CD8-positive, alpha-beta memory T cell (primary cell): ENCODE results near the gene TBC1D16. TPM values are rescaled to one million over a fixed set of nuclear protein-coding genes. Genes with fewer than 3 reads are reported as not detected.
A peak's percentile ranks its signal among the peaks of the same experiment; 100 is the strongest.

ENCODE experiments used
- CTCF ChIA-PET: fragments of 350-600 bp; sonication (Branson Sonifier 250); formaldehyde crosslinking; loops from one replicate; lab custom pipeline; 2021; ENCODE audit warnings: antibody characterized with exemption; lab: Charles Lee
- POLR2A ChIA-PET: fragments of 350-600 bp; sonication (Branson Sonifier 250); formaldehyde crosslinking; loops from one replicate; lab custom pipeline; 2021; ENCODE audit warnings: antibody characterized with exemption; lab: Charles Lee
- DNase-seq, 5 donors: peaks; one replicate each; pipeline versions ENCODE4 v3.0.0 to v3.0.0-alpha.2; 2020 to 2022; ENCODE audit warnings: mixed read lengths in 1 of 5
- H3K27ac ChIP-seq: one replicate; pipeline ENCODE4 v1.7.0; 2013; ENCODE audit warnings: low read depth, mild to moderate bottlenecking, low read length, moderate library complexity
- H3K27me3 ChIP-seq: 2 replicates; pipeline ENCODE4 v1.7.0; 2013; ENCODE audit warnings: low read length, mild to moderate bottlenecking; ENCODE audit not compliant: insufficient read depth, poor library complexity, severe bottlenecking
- H3K36me3 ChIP-seq: 2 replicates; pipeline ENCODE4 v1.7.0; 2013; ENCODE audit warnings: mild to moderate bottlenecking, low read length, moderate library complexity; ENCODE audit not compliant: insufficient read depth
- H3K4me1 ChIP-seq: 2 replicates; pipeline ENCODE4 v1.7.0; 2013; ENCODE audit warnings: mild to moderate bottlenecking, low read length, moderate library complexity; ENCODE audit not compliant: insufficient read depth
- H3K4me3 ChIP-seq: 2 replicates; pipeline ENCODE4 v1.7.0; 2013; ENCODE audit warnings: mild to moderate bottlenecking, low read length
- H3K9me3 ChIP-seq: 2 replicates; pipeline ENCODE4 v1.7.0; 2013; ENCODE audit warnings: mild to moderate bottlenecking, low read length
- H3K27ac Mint-ChIP-seq, 8 donors: one replicate each; pipeline ENCODE4 v1.8.0; 2020 to 2021; ENCODE audit warnings: mixed read lengths in 8 of 8, mild to moderate bottlenecking in 6 of 8, inconsistent platforms in 3 of 8, moderate library complexity in 3 of 8
- H3K27me3 Mint-ChIP-seq, 2 donors: one replicate each; pipeline ENCODE4 v1.8.0; 2020 to 2021; ENCODE audit warnings: mixed read lengths in 2 of 2, mild to moderate bottlenecking in 1 of 2, moderate library complexity in 1 of 2
- H3K36me3 Mint-ChIP-seq, 3 donors: one replicate each; pipeline ENCODE4 v1.8.0; 2020 to 2021; ENCODE audit warnings: mixed read lengths in 3 of 3, inconsistent platforms in 1 of 3, mild to moderate bottlenecking in 1 of 3
- H3K4me1 Mint-ChIP-seq, 3 donors: one replicate each; pipeline ENCODE4 v1.8.0; 2020 to 2021; ENCODE audit warnings: mixed read lengths in 3 of 3, inconsistent platforms in 1 of 3, mild to moderate bottlenecking in 1 of 3
- H3K4me3 Mint-ChIP-seq, 7 donors: one replicate each; pipeline ENCODE4 v1.8.0; 2020 to 2021; ENCODE audit warnings: mixed read lengths in 7 of 7, mild to moderate bottlenecking in 6 of 7, moderate library complexity in 4 of 7, inconsistent platforms in 2 of 7
- H3K9me3 Mint-ChIP-seq, 5 donors: one replicate each; pipeline ENCODE4 v1.8.0; 2020 to 2022; ENCODE audit warnings: mixed read lengths in 5 of 5, mild to moderate bottlenecking in 3 of 5, moderate library complexity in 2 of 5, inconsistent platforms in 1 of 5
- polyA plus RNA-seq: library from polyadenylated mRNA; unstranded; fragments of 300-500 nt; fragmentation: Illumina TruSeq; gene quantifications from one replicate; pipeline ENCODE4 v1.2.3, GENCODE V29; 2021
- total RNA-seq, 2 experiments: library from RNA; stranded (reverse); gene quantifications; one replicate each; pipeline ENCODE4 v1.2.3, GENCODE V29; 2021

Gene TBC1D16
- total and polyA plus RNA-seq, 3 experiments from 2014 or later: 0.33 to 4.3 (median 3.5) TPM

DNA sequence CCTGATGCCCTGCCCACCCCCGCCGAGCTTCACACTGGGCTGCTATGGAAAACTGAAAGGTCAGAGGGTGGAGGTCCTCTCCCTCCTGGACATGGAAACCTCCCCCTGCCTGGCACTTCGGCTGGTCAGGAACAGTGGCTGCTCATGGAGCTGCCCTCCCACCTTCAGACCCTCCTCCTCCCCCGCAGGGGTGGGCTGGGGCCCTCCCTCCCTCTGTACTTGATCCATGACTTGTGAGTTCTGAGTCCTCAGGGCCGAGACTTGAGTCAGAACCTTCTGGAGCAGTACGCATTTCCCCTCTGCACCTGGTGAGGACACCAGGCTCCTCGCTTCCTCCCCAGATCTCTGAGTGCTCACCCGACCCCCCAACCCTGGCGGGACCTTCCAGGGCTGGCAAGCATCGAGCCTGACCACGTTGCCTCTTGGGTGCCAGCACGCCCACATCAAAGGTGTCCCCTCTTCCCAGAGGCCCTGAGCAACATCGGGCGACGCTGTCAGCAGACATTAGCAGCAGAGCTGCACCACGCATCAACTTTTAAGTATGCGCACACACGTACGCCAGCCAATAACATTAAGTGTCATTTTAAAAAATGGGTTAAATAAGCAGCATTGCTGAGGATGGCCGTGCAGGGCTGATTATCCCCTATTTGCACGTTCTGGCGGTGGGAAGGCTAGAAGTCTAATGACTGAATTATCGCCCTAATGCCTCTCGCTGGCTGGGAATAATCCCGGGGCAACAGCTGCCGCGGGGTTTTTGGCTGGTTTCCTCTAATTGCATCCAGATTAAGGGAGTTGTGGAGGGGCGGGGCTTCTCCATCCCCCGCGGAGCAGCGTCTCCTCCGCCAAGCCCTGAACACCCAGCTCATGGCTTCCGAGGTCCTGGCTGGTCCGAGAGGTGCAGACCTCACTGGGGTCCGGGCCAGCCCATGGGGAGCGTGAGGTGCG lies 98.0 kb downstream of the TBC1D16 start:
- Mint-ChIP-seq H3K4me1 (peaks cover 10 to 43% (median 40%) of the 10 kb centered on the region in 3 donors), H3K4me3 (peak overlapping the region in 4 of 7 donors; percentile 60 to 89 (median 78)), H3K9me3 (no peaks in the 10 kb centered on the region), H3K36me3 (no peaks in the 10 kb centered on the region), H3K27me3 (peaks cover 1 to 33% of the 10 kb centered on the region in 2 donors), H3K27ac (peak overlapping the region in 4 of 8 donors; percentile 65 to 89 (median 78))
- no peaks in the 10 kb centered on the region for H3K9me3 ChIP-seq
- H3K27me3 ChIP-seq: peaks cover 5% of the 10 kb centered on the region
- H3K27ac ChIP-seq: no peak overlapping the region
- DNase-seq: no peak
- H3K4me1 ChIP-seq: peaks cover 30% of the 10 kb centered on the region
- POLR2A ChIA-PET: no interaction called here
- H3K36me3 ChIP-seq: no peaks in the 10 kb centered on the region
- no peak overlapping the region for H3K4me3 ChIP-seq
- CTCF ChIA-PET: interaction anchor here (1.0 kb wide), 1 partner anchor 16 kb away, joined by 3 read pairs; no protein-coding TSS in a partner anchor

- H3K27ac Mint-ChIP-seq: peak overlapping the region in 3 of 8 donors; percentile 71 to 89 (median 84)
- no peaks in the 10 kb centered on the region for H3K36me3 ChIP-seq
- DNase-seq: no peak
- no peak overlapping the region for H3K27ac ChIP-seq
- peaks cover 5% of the 10 kb centered on the region for H3K27me3 ChIP-seq
- H3K4me1 Mint-ChIP-seq: peaks cover 7 to 44% (median 37%) of the 10 kb centered on the region in 3 donors
- peak overlapping the region in 4 of 7 donors; percentile 60 to 89 (median 78) for H3K4me3 Mint-ChIP-seq
- no peaks in the 10 kb centered on the region for H3K9me3 Mint-ChIP-seq
- peaks cover 4 to 41% of the 10 kb centered on the region in 2 donors for H3K27me3 Mint-ChIP-seq
- ChIA-PET POLR2A (no interaction called here), CTCF (interaction anchor here (1.0 kb wide), 1 partner anchor 17 kb away, joined by 3 read pairs; no protein-coding TSS in a partner anchor)
- peaks cover 24% of the 10 kb centered on the region for H3K4me1 ChIP-seq
- H3K4me3 ChIP-seq: no peak overlapping the region
- H3K9me3 ChIP-seq: no peaks in the 10 kb centered on the region
- H3K36me3 Mint-ChIP-seq: no peaks in the 10 kb centered on the region
These were observed 98.9 kb downstream of the TBC1D16 start for GRCh38 chr17:79936641-79937381.

GRCh38 chr17:79936050-79936449 lies 99.6 kb downstream of the TBC1D16 start:
- no peak for DNase-seq
- no peaks in the 10 kb centered on the region for H3K9me3 Mint-ChIP-seq
- H3K36me3 ChIP-seq: no peaks in the 10 kb centered on the region
- ChIA-PET POLR2A (no interaction called here), CTCF (no interaction called here)
- H3K9me3 ChIP-seq: no peaks in the 10 kb centered on the region
- H3K27ac Mint-ChIP-seq: peak overlapping the region in 3 of 8 donors; percentile 38 to 78 (median 58)
- H3K4me3 ChIP-seq: no peak overlapping the region
- peaks cover 7 to 44% (median 37%) of the 10 kb centered on the region in 3 donors for H3K4me1 Mint-ChIP-seq
- H3K27ac ChIP-seq: no peak overlapping the region
- H3K4me1 ChIP-seq: peaks cover 24% of the 10 kb centered on the region
- H3K36me3 Mint-ChIP-seq: no peaks in the 10 kb centered on the region
- peak overlapping the region in 3 of 7 donors; percentile 39 to 76 (median 48) for H3K4me3 Mint-ChIP-seq
- peaks cover 12% of the 10 kb centered on the region for H3K27me3 ChIP-seq
- H3K27me3 Mint-ChIP-seq: peaks cover 4 to 49% of the 10 kb centered on the region in 2 donors

DNA sequence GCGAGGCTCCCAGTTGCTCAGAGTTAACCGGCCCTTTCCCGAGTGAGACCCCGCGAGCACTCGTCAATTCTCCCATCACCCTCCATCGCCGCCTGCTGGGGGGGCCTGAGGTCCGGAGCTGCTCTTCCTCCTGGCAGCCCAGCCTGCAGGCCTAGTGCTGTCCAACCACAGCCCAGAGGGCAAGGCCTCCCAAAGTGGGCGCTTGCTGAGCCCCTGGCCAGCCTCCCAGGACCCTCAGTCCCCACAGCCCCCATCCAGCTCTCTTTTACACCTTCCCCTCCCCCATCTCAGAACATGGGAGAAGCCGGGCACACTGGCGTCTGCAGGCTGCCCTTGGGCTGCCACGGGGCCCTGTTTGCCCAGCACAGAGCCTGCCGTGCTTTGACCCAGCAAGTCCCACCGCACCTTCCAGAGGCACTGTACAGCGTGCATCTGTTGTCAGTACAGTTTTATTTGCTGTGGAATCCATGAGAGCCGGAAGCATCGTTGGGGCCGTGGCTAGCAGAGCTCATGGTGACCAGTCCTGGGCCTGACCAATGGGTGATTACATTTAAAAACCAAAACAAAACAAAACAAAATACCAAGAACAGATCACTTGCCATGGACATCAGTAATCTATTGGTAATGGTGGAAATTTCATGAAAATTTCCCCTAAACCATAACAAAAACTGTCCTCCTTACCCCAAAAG lies 100.3 kb downstream of the TBC1D16 start:
- Mint-ChIP-seq H3K4me3 (peak overlapping the region in 1 of 7 donors; percentile 0), H3K36me3 (no peaks in the 10 kb centered on the region), H3K9me3 (no peaks in the 10 kb centered on the region), H3K27me3 (peaks cover 5 to 48% of the 10 kb centered on the region in 2 donors), H3K4me1 (peaks cover 7 to 43% (median 37%) of the 10 kb centered on the region in 3 donors), H3K27ac (peak overlapping the region in 4 of 8 donors; percentile 9 to 78 (median 38))
- Histone ChIP-seq H3K27me3 (peaks cover 16% of the 10 kb centered on the region), H3K36me3 (no peaks in the 10 kb centered on the region), H3K27ac (no peak overlapping the region), H3K4me3 (no peak overlapping the region), H3K9me3 (no peaks in the 10 kb centered on the region), H3K4me1 (peaks cover 24% of the 10 kb centered on the region)
- ChIA-PET CTCF (no interaction called here), POLR2A (no interaction called here)
- DNase-seq: no peak

DNA sequence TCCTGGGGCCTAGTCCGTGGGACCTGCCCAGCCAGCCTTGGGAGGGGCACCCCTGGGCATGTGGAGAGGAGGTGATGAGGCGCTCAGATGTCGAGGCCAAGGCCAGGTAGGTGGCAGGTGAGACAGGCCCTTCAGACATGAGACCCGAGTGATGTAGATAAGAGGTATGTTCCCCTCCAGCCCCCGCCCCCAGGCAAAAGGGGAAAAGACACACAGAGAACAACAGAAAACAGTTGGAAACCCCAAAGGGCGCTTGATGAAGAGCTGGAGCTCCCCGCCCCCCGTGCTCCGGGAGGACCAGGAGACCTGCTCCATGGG lies 101.1 kb downstream of the TBC1D16 start:
- Mint-ChIP-seq H3K9me3 (no peaks in the 10 kb centered on the region), H3K27ac (peak overlapping the region in 1 of 8 donors; percentile 47), H3K4me1 (peaks cover 7 to 41% (median 37%) of the 10 kb centered on the region in 3 donors), H3K36me3 (no peaks in the 10 kb centered on the region), H3K27me3 (peaks cover 5 to 46% of the 10 kb centered on the region in 2 donors), H3K4me3 (peak overlapping the region in 1 of 7 donors; percentile 32)
- H3K36me3 ChIP-seq: no peaks in the 10 kb centered on the region
- H3K27ac ChIP-seq: no peak overlapping the region
- CTCF ChIA-PET: no interaction called here
- peaks cover 24% of the 10 kb centered on the region for H3K4me1 ChIP-seq
- no peaks in the 10 kb centered on the region for H3K9me3 ChIP-seq
- DNase-seq: no peak
- peaks cover 16% of the 10 kb centered on the region for H3K27me3 ChIP-seq
- POLR2A ChIA-PET: no interaction called here
- H3K4me3 ChIP-seq: no peak overlapping the region

GRCh38 chr17:79933863-79934652 lies 101.6 kb downstream of the TBC1D16 start:
- no peaks in the 10 kb centered on the region for H3K9me3 ChIP-seq
- no peak for DNase-seq
- peaks cover 18% of the 10 kb centered on the region for H3K27me3 ChIP-seq
- H3K27ac ChIP-seq: no peak overlapping the region
- H3K27me3 Mint-ChIP-seq: peaks cover 5 to 48% of the 10 kb centered on the region in 2 donors
- H3K4me1 ChIP-seq: peaks cover 24% of the 10 kb centered on the region
- no peaks in the 10 kb centered on the region for H3K36me3 ChIP-seq
- ChIA-PET CTCF (no interaction called here), POLR2A (no interaction called here)
- H3K36me3 Mint-ChIP-seq: no peaks in the 10 kb centered on the region
- no peaks in the 10 kb centered on the region for H3K9me3 Mint-ChIP-seq
- no peak overlapping the region for H3K4me3 ChIP-seq
- peak overlapping the region in 1 of 7 donors; percentile 77 for H3K4me3 Mint-ChIP-seq
- H3K4me1 Mint-ChIP-seq: peaks cover 7 to 41% (median 37%) of the 10 kb centered on the region in 3 donors
- H3K27ac Mint-ChIP-seq: peak overlapping the region in 3 of 8 donors; percentile 14 to 47 (median 30)
